Endothelial cell of umbilical vein (primary cell): Measurements from ENCODE around the gene NKG7. TPM values are rescaled to one million over a fixed set of nuclear protein-coding genes. Genes with fewer than 3 reads are reported as not detected.

Experiments
- BruUV-seq: library from RNA; stranded (reverse); fragments of 400-500 nt; replicated peaks from 2 replicates; lab custom pipeline; 2021; lab: Mats Ljungman, UMichigan
- CTCF ChIA-PET: fragments of 300-600, 350-600 bp; sonication (Branson Sonifier 250); formaldehyde crosslinking; loops from one replicate; lab custom pipeline; 2021; ENCODE audit warnings: antibody characterized with exemption, inconsistent platforms; lab: Charles Lee
- POLR2A ChIA-PET: fragments of 300-600, 350-600 bp; sonication (Branson Sonifier 250); formaldehyde crosslinking; loops from one replicate; lab custom pipeline; 2021; ENCODE audit warnings: antibody characterized with exemption, inconsistent platforms; lab: Charles Lee
- DNase-seq: peaks from one replicate; pipeline ENCODE4 v3.0.0-alpha.2; 2011; ENCODE audit warnings: low read depth, low spot score
- FAIRE-seq: peaks from 2 replicates; lab custom pipeline; 2011; peaks lifted over from hg19 to GRCh38; lab: Jason Lieb, UNC
- H2AFZ ChIP-seq: 2 replicates; pipeline ENCODE4 v1.6.0; 2012; ENCODE audit warnings: low read depth, low read length, control low read depth, inconsistent platforms
- H3K27ac ChIP-seq: 2 replicates; pipeline ENCODE4 v1.5.1; 2011; ENCODE audit warnings: low read depth, mild to moderate bottlenecking, control low read depth, low read length, moderate library complexity; ENCODE audit not compliant: insufficient read depth
- H3K27me3 ChIP-seq, 2 experiments: 2 replicates each; pipeline versions ENCODE4 v1.6.0 to v1.6.1; 2011; ENCODE audit warnings: low read length in 2 of 2, mixed read lengths in 1 of 2; ENCODE audit not compliant: control insufficient read depth in 2 of 2, insufficient read depth in 2 of 2
- H3K36me3 ChIP-seq, 2 experiments: 2 replicates in 1 of 2; 3 replicates in 1 of 2; pipeline ENCODE4 v1.5.1; 2011; ENCODE audit warnings: low read length in 2 of 2, mild to moderate bottlenecking in 1 of 2, moderate library complexity in 1 of 2; ENCODE audit not compliant: control insufficient read depth in 2 of 2, insufficient read depth in 2 of 2; ENCODE audit errors: extremely low read depth in 1 of 2
- H3K4me1 ChIP-seq: 3 replicates; pipeline ENCODE4 v1.5.1; 2011; ENCODE audit warnings: mild to moderate bottlenecking, low read length; ENCODE audit not compliant: control insufficient read depth, insufficient read depth; ENCODE audit errors: extremely low read depth
- H3K4me2 ChIP-seq: 2 replicates; pipeline ENCODE4 v1.6.1; 2011; ENCODE audit warnings: low read length, control low read depth, mixed read lengths; ENCODE audit not compliant: insufficient read depth
- H3K4me3 ChIP-seq, 3 experiments: fragments of 200-600 bp in 1 of 3; sonication (generic), shearing (Covaris generic) in 1 of 3; replicated peaks in 1 of 3; 2 replicates each; pipeline ENCODE4 v1.5.1; 2011 to 2016; ENCODE audit warnings: control low read depth in 3 of 3, low read length in 3 of 3, mild to moderate bottlenecking in 2 of 3, inconsistent platforms in 1 of 3, low read depth in 1 of 3, moderate library complexity in 1 of 3; ENCODE audit not compliant: insufficient read depth in 1 of 3
- H3K79me2 ChIP-seq: 2 replicates; pipeline ENCODE4 v1.6.0; 2012; ENCODE audit warnings: low read length, inconsistent platforms; ENCODE audit not compliant: control insufficient read depth, insufficient read depth
- H3K9ac ChIP-seq: replicated peaks from 2 replicates; pipeline ENCODE3; 2011; ENCODE audit warnings: low read length, control low read depth; ENCODE audit not compliant: insufficient read depth; ENCODE audit errors: extremely low read depth
- H3K9me1 ChIP-seq: replicated peaks from 3 replicates; pipeline ENCODE4 v1.6.0; 2011; ENCODE audit warnings: mild to moderate bottlenecking, low read length; ENCODE audit not compliant: control insufficient read depth, insufficient read depth; ENCODE audit errors: extremely low read depth
- H3K9me3 ChIP-seq: replicated peaks from 2 replicates; pipeline ENCODE4 v1.5.1; 2012; ENCODE audit warnings: low read length, inconsistent platforms; ENCODE audit not compliant: control insufficient read depth, insufficient read depth
- H4K20me1 ChIP-seq: replicated peaks from 2 replicates; pipeline ENCODE3; 2011; ENCODE audit warnings: mild to moderate bottlenecking, low read length; ENCODE audit not compliant: control insufficient read depth, insufficient read depth; ENCODE audit errors: extremely low read depth
- EZH2 ChIP-seq: IDR thresholded peaks from 2 replicates; pipeline ENCODE4 v1.6.1; 2012; ENCODE audit warnings: borderline replicate concordance, low read depth, mild to moderate bottlenecking, moderate library complexity, low read length, inconsistent platforms; ENCODE audit not compliant: severe bottlenecking
- FOS ChIP-seq: IDR thresholded peaks from 2 replicates; pipeline ENCODE4 v1.6.1; 2011; ENCODE audit warnings: mild to moderate bottlenecking, low read length, moderate library complexity, borderline replicate concordance; ENCODE audit not compliant: insufficient read depth
- GATA2 ChIP-seq: IDR thresholded peaks from 2 replicates; pipeline ENCODE4 v1.7.0; 2011; ENCODE audit warnings: low read depth, mild to moderate bottlenecking, moderate library complexity, mixed read lengths, low read length; ENCODE audit not compliant: insufficient read length, insufficient read depth
- JUN ChIP-seq: IDR thresholded peaks from 2 replicates; pipeline ENCODE4 v1.6.1; 2011; ENCODE audit warnings: borderline replicate concordance, low read depth; ENCODE audit not compliant: insufficient read length, insufficient read depth
- MYC ChIP-seq: IDR thresholded peaks from one replicate; pipeline ENCODE4 v1.6.1; 2011; ENCODE audit warnings: mild to moderate bottlenecking, low read depth, low read length
- POLR2A ChIP-seq: IDR thresholded peaks from 2 replicates; pipeline ENCODE4 v1.6.1; 2012; ENCODE audit warnings: low read depth, mild to moderate bottlenecking, control low read depth, low read length
- POLR2AphosphoS5 ChIP-seq: IDR thresholded peaks from 2 replicates; pipeline ENCODE4 v1.6.1; 2012; ENCODE audit warnings: low read depth, mild to moderate bottlenecking, control low read depth, low read length, moderate library complexity; ENCODE audit not compliant: insufficient read depth
- dilution Hi-C: fragments of 300-500 bp; cut with MboI; formaldehyde crosslinking; loops from one replicate; pipeline ENCODE4 v1.15.0; 2019; ENCODE audit warnings: low sequenced_read_pairs; ENCODE audit not compliant: extremely low pct_ligation_motif_present
- intact Hi-C: fragments of 100-400 bp; cut with micrococcal nuclease; formaldehyde crosslinking; loops from one replicate; pipeline ENCODE4 v1.10.0; 2022
- polyA plus RNA-seq, 4 experiments: library from polyadenylated mRNA; depleted of rRNA in 3 of 4; stranded (reverse) in 3 of 4; unstranded in 1 of 4; fragments of >200 nt; gene quantifications; 2 replicates each; pipeline versions ENCODE4 v1.2.1 to v1.2.3, GENCODE V29; 2011 to 2012; ENCODE audit warnings: missing spikeins in 1 of 4
- total RNA-seq: library from RNA; stranded (reverse); gene quantifications from 2 replicates; pipeline ENCODE4 v1.2.3, GENCODE V29; 2021
- TF ChIP-seq, protein P1 (sequence below): IDR thresholded peaks from 2 replicates; pipeline ENCODE4 v1.6.1; 2011; ENCODE audit not compliant: insufficient read depth, insufficient read length
- TF ChIP-seq, protein P2 (sequence below), 2 donors: IDR thresholded peaks; 1 replicate in 1 of 2; 2 replicates in 1 of 2; pipeline ENCODE4 v1.5.1; 2011; ENCODE audit warnings: low read length in 2 of 2, mild to moderate bottlenecking in 2 of 2, moderate library complexity in 2 of 2, control low read depth in 1 of 2, inconsistent platforms in 1 of 2, low read depth in 1 of 2; ENCODE audit not compliant: insufficient read depth in 1 of 2; ENCODE audit errors: extremely low read depth in 1 of 2

The NKG7 gene
- total and polyA plus RNA-seq, 2 donors (not counting 3 experiments of a cell fraction or from before 2014, with no cell fraction given), result not detected

DNA sequence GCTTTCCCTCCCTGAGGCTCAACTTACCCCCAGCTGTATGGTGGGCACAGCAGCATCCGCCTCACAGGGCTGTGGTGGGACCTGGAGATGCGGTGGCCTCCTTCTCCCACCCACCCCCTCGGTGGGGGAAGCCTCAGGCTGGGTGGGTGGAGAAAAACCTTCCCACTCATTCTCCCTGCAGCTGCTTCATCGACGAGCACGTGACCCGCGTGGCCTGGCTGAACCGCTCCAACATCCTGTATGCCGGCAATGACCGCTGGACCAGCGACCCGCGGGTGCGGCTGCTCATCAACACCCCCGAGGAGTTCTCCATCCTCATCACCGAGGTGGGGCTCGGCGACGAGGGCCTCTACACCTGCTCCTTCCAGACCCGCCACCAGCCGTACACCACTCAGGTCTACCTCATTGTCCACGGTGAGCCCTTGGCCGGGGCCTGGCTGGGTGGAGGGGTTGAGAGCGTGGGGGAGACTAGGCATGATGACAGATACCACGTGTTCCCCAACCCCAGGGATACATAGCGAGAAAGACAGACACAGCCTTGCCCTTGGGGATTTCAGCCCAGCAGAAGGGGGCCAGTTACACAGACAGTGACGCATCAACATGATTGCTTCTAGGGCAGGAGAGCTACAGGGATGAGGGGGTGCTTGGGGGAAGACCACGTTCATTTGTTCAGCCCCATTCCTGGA, 48.8 kb downstream of the NKG7 start:
- dilution Hi-C loops, result no loop called here
- no peak for TF ChIP-seq POLR2AphosphoS5
- TF ChIP-seq POLR2A, result no peak
- TF ChIP-seq, protein P1, sequence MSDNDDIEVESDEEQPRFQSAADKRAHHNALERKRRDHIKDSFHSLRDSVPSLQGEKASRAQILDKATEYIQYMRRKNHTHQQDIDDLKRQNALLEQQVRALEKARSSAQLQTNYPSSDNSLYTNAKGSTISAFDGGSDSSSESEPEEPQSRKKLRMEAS, result no peak
- TF ChIP-seq GATA2, result no peak
- TF ChIP-seq, protein P2, sequence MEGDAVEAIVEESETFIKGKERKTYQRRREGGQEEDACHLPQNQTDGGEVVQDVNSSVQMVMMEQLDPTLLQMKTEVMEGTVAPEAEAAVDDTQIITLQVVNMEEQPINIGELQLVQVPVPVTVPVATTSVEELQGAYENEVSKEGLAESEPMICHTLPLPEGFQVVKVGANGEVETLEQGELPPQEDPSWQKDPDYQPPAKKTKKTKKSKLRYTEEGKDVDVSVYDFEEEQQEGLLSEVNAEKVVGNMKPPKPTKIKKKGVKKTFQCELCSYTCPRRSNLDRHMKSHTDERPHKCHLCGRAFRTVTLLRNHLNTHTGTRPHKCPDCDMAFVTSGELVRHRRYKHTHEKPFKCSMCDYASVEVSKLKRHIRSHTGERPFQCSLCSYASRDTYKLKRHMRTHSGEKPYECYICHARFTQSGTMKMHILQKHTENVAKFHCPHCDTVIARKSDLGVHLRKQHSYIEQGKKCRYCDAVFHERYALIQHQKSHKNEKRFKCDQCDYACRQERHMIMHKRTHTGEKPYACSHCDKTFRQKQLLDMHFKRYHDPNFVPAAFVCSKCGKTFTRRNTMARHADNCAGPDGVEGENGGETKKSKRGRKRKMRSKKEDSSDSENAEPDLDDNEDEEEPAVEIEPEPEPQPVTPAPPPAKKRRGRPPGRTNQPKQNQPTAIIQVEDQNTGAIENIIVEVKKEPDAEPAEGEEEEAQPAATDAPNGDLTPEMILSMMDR (IDR thresholded peaks at IDR 0.05; ENCODE audit: extremely low read depth in 1 of 2, insufficient read depth in 1 of 2, low read depth in 1 of 2, low read length in 2 of 2), result no peak
- TF ChIP-seq JUN, result no peak
- TF ChIP-seq FOS, result no peak
- no peak for TF ChIP-seq EZH2
- no peak for TF ChIP-seq MYC
- no TSS peak for BruUV-seq
- Histone ChIP-seq H3K9me3 (no peaks in the 10 kb centered on the region), H2AFZ (no peak overlapping the region), H3K9ac (no peak overlapping the region), H4K20me1 (no peaks in the 10 kb centered on the region), H3K9me1 (no peaks in the 10 kb centered on the region), H3K27me3 (peaks cover 6 to 7% of the 10 kb centered on the region in 2 experiments), H3K36me3 (no peaks in the 10 kb centered on the region), H3K4me3 (no peak overlapping the region), H3K79me2 (no peaks in the 10 kb centered on the region), H3K4me2 (no peak overlapping the region), H3K4me1 (no peaks in the 10 kb centered on the region), H3K27ac (no peak overlapping the region)
- FAIRE-seq, result no peak
- POLR2A ChIA-PET, result no interaction called here
- CTCF ChIA-PET, result no interaction called here
- no peak for DNase-seq
- intact Hi-C loops, result no loop called here
